ENCODE results near the gene ESR2.

GRCh38 chr14:64326502-64326901 lies 32.3 kb upstream of the ESR2 start:
- no peak for TF ChIP-seq CTCF (IDR thresholded peaks at IDR 0.05)
- no peak for TF ChIP-seq EP300 (IDR thresholded peaks at IDR 0.05)
- TF ChIP-seq POLR2A (IDR thresholded peaks at IDR 0.05): no peak
